Measurements from ENCODE around the gene DENND1A. TPM values are rescaled to one million over a fixed set of nuclear protein-coding genes. Genes with fewer than 3 reads are reported as not detected.
A peak's percentile ranks its signal among the peaks of the same experiment; 100 is the strongest.

Gene DENND1A
- total RNA-seq, 2 experiments from 2014 or later: 21.9 to 23.3 TPM

DNA sequence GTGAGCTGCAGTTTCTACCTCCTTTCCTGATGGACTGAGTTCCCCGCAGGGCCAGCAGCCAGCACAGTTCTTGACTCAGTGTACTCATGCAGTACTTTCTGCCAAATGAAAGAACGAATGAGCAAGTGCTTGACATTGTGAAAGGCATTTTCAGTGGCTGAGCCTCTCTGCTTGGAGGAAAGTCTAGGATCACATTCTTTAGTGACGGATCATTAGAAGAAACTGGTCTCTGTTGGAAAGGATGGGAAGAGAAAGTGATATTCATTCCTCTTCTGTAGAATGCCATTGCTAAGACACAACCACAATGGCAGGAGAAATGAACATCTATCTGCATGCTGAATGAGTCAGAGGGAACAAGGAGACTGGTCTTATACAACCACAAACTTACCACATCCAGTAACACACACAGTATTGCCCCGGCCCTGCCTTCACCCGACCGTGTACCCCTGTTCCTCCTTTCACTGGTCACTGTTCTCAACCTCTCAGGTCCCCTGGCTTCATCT lies 367.0 kb downstream of the DENND1A start:
- peak; percentile 33 for DNase-seq
- ChIA-PET CTCF (interaction anchor here (1.0 to 1.3 kb wide), 2 partner anchors 14 to 19 kb away, joined by 3 to 5 read pairs; no protein-coding TSS in a partner anchor), POLR2A (no interaction called here)
- no peak for TF ChIP-seq CTCF (IDR thresholded peaks at IDR 0.05)
- H3K27me3 Mint-ChIP-seq: no peaks in the 10 kb centered on the region
- no peak overlapping the region for H3K4me3 Mint-ChIP-seq
- H3K9me3 Mint-ChIP-seq: no peaks in the 10 kb centered on the region
- intact Hi-C loops (cut with micrococcal nuclease): no loop called here
- peaks cover 17% of the 10 kb centered on the region for H3K4me1 Mint-ChIP-seq (ENCODE audit: low read depth)
- peaks cover 13% of the 10 kb centered on the region for H3K36me3 Mint-ChIP-seq (ENCODE audit: low read depth)
- H3K27ac Mint-ChIP-seq: no peak overlapping the region
- ATAC-seq: peak; percentile 81

DNA sequence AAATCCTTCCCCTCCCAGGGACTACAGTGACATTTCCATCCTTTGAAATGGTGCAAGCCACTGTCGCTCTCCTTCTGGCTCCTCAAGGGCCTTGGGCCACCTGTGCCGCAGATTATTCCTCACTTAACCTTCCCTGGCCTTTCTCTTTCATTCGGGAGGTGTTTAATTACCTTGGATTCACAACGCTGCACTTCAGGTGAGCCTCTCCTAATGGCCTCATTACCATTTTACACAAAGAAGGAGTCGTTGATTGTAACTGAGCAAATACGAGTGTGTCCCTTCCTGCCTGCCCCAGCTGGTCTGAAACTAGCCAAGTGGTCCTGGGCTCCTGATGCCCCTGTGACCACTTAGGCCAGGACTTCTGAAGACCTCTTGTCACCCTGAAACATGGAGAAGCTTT lies 368.9 kb downstream of the DENND1A start:
- ATAC-seq (no peak), DNase-seq (no peak)
- Mint-ChIP-seq H3K27me3 (no peaks in the 10 kb centered on the region), H3K4me1 (ENCODE audit: low read depth) (peaks cover 12% of the 10 kb centered on the region), H3K4me3 (no peak overlapping the region), H3K27ac (no peak overlapping the region), H3K9me3 (no peaks in the 10 kb centered on the region), H3K36me3 (ENCODE audit: low read depth) (peaks cover 21% of the 10 kb centered on the region)
- ChIA-PET CTCF (no interaction called here), POLR2A (interaction anchor here (0.6 kb wide), 1 partner anchor 21 kb away, joined by 3 read pairs; no protein-coding TSS in a partner anchor)
- intact Hi-C loops (cut with micrococcal nuclease): no loop called here
- no peak for TF ChIP-seq CTCF (IDR thresholded peaks at IDR 0.05)

GRCh38 chr9:123556464-123557435 lies 373.2 kb downstream of the DENND1A start:
- H3K27me3 Mint-ChIP-seq: no peaks in the 10 kb centered on the region
- H3K27ac Mint-ChIP-seq: no peak overlapping the region
- H3K36me3 Mint-ChIP-seq (ENCODE audit: low read depth): peaks cover 27% of the 10 kb centered on the region
- H3K4me1 Mint-ChIP-seq (ENCODE audit: low read depth): peaks cover 4% of the 10 kb centered on the region
- no peak for DNase-seq
- no peak overlapping the region for H3K4me3 Mint-ChIP-seq
- no peak for TF ChIP-seq CTCF (IDR thresholded peaks at IDR 0.05)
- no peaks in the 10 kb centered on the region for H3K9me3 Mint-ChIP-seq
- intact Hi-C loops (cut with micrococcal nuclease): no loop called here
- ChIA-PET POLR2A (interaction anchor here (0.6 kb wide), 1 partner anchor 548 kb away, joined by 3 read pairs; no protein-coding TSS in a partner anchor), CTCF (no interaction called here)
- no peak for ATAC-seq

DNA sequence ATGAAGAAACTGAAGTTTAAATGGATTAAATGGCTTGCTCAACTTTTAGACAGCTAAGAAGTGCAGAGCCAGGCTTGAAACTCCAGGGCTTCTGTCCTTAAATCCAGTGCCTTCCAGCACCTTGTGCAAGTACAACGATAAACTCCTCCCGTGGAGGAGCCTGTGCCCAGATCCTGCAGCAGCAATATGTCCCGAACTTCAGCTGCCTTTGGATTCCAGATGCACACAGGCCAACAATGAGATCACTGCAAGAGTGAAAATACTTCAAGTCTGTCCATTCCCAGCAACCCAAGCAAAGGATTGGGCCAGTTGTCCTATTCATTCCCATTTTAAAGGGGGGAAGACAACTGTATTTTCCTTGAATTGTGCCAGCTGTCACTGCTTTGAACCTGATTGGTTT lies 374.3 kb downstream of the DENND1A start:
- H3K4me3 Mint-ChIP-seq: no peak overlapping the region
- H3K27me3 Mint-ChIP-seq: no peaks in the 10 kb centered on the region
- TF ChIP-seq CTCF (IDR thresholded peaks at IDR 0.05): no peak
- H3K4me1 Mint-ChIP-seq (ENCODE audit: low read depth): peaks cover 5% of the 10 kb centered on the region
- intact Hi-C loops (cut with micrococcal nuclease): no loop called here
- DNase-seq (no peak), ATAC-seq (no peak)
- peaks cover 25% of the 10 kb centered on the region for H3K36me3 Mint-ChIP-seq (ENCODE audit: low read depth)
- ChIA-PET POLR2A (no interaction called here), CTCF (no interaction called here)
- no peak overlapping the region for H3K27ac Mint-ChIP-seq
- no peaks in the 10 kb centered on the region for H3K9me3 Mint-ChIP-seq

DNA sequence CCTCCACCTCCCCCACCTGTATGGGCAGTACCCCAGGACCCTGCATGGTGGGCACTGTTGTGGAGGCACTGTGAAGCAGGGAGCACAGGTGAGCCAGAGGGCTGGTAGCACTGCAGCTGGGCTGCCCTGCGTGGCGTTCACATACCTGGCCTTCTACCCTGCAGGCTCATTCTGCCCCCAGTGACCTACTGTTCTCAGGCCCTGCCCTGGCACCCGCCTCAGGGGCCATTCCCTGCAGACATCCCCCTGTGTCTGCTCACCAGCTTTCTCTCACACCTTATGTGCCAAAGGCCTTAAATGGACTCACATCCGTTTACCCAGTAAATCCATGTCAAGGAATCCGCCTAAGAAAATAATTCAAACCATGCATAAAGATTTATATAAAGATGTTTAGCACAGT lies 377.4 kb downstream of the DENND1A start:
- Mint-ChIP-seq H3K4me1 (ENCODE audit: low read depth) (peaks cover 28% of the 10 kb centered on the region), H3K27me3 (no peaks in the 10 kb centered on the region), H3K27ac (no peak overlapping the region), H3K4me3 (no peak overlapping the region), H3K36me3 (ENCODE audit: low read depth) (peaks cover 19% of the 10 kb centered on the region), H3K9me3 (no peaks in the 10 kb centered on the region)
- DNase-seq (no peak), ATAC-seq (no peak)
- TF ChIP-seq CTCF (IDR thresholded peaks at IDR 0.05): no peak
- ChIA-PET POLR2A (no interaction called here), CTCF (interaction anchor here (0.9 to 1.5 kb wide), 2 partner anchors 12 to 24 kb away, joined by 3 read pairs; no protein-coding TSS in a partner anchor)
- intact Hi-C loops (cut with micrococcal nuclease): no loop called here

All from activated CD8-positive, alpha-beta T cell treated with anti-CD3 and anti-CD28 coated beads for 36 hours (primary cell).